ENCODE data around the gene NAPSA.

The NAPSA gene

GRCh38 chr19:50383852-50384684 lies 18.6 kb upstream of the NAPSA start, which contains the start of gene POLD1:
Gene POLD1, plus strand, starts transcription at chr19:50384347. Its CDS starts 14,505 bp downstream, at chr19:50398852.
- peak; percentile 99 for DNase-seq

- DNase-seq: no peak
These were observed 17.8 kb upstream of the NAPSA start for GRCh38 chr19:50383001-50383851.

GRCh38 chr19:50381881-50382729 lies 16.7 kb upstream of the NAPSA start:
- DNase-seq: no peak

- no peak for DNase-seq
These were observed 15.3 kb upstream of the NAPSA start for GRCh38 chr19:50380751-50381151.

- DNase-seq: no peak
These were observed 14.7 kb upstream of the NAPSA start for GRCh38 chr19:50380137-50380536.

DNA sequence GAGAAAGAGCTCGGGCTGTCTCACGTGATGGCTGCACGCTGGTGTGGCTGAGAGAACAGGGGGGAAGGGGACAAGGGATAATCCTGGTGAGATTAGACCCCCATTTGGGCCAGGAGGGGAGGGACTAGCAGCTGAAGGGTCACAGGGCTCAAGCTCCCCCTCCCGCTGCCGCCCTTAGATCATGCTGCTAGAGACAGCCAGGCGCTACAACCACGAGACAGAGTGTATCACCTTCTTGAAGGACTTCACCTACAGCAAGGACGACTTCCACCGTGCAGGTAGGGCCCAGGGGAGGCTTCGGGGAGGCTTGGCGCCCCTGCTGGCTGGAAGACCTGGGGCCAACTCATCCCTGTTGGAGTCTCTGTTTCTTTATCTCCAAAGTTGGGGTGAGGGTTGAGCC lies 14.2 kb upstream of the NAPSA start:
- no peak for DNase-seq

DNA sequence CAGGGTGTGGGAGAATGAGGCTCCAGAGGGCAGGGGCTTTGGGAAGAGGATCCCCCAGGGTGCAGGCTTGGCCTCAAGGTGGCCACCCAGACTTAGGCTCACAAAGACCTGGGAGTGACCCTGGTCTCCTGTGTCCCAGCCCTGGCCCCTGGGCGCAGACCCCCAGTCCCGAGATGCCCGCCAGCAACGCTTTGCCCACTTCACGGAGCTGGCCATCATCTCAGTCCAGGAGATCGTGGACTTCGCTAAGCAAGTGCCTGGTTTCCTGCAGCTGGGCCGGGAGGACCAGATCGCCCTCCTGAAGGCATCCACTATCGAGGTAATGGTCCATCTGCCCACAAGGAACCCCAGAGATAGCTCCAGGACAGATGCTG lies 13.4 kb upstream of the NAPSA start:
- DNase-seq: no peak

GRCh38 chr19:50378169-50378862 lies 12.9 kb upstream of the NAPSA start:
- DNase-seq: no peak

GRCh38 chr19:50377517-50377916 lies 12.1 kb upstream of the NAPSA start:
- DNase-seq: no peak

GRCh38 chr19:50377051-50377461 lies 11.6 kb upstream of the NAPSA start:
- no peak for DNase-seq

GRCh38 chr19:50376166-50377050 lies 11.0 kb upstream of the NAPSA start, which contains the start of gene NR1H2:
Gene NR1H2, plus strand, starts transcription at chr19:50376457. Its CDS starts 1,149 bp downstream, at chr19:50377606.
- peak; percentile 97 for DNase-seq

DNA sequence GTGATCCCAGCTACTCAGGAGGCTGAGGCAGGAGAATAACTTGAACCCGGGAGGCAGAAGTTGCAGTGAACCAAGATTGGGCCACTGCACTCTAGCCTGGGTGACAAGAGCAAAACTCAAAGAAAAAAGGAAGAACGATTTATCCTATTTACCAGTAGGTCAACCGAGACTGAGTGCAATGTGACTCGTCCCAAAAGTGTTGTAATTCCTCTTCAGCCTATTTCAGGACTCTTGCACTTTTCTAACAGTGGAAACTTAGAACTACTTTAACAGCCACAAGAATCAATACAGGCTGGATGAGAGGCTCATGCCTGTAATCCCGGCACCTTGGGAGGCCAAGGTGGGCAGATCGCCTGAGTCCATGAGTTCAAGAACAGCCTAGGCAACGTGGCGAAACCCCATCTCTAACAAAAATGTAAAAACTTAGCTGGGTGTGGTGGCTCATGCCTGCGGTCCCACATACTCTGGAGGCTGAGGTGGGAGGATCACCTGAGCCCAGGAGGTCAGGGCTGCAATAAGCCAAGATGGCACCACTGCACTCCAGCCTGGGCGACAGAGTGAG lies 6.6 kb upstream of the NAPSA start:
- no peak for DNase-seq

GRCh38 chr19:50368649-50369570 lies 3.5 kb upstream of the NAPSA start:
- peak; percentile 97 for DNase-seq

DNA sequence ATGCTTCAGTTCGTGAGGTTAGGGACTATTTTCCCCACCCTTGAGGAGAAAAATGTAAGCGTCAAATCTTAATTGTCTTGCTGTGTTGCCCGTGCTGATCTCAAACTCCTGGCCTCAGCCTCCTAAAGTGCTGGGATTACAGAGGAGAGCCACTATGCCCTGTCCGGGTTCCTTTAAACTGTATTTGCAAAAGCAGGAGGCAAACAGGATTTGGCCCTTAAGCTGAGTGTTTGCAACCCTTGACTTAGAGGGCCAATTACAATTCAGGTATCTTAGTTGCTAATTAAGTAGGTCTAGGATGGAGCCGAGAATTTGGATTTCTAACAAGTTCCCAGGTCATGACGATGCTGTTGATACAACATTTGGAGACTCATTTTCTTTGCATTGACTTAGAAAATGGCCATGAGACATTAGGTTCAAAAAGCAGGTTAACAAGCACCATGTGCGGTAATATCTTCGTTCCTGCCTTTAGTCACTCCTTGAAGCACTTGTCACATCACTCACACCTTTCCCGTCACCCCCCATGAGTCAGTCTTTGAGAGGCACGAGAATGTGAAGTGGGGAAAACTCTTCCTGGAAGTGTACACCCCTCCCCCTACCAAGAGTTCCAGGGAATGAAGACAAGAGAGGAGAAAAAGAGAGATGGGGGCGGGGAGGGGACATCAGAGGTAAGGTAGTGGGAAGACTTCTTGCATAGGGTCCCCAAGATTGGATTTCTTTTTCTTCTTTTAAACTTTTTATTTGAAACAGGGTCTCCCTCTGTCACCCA lies 2.6 kb downstream of the NAPSA start:
- no peak for DNase-seq

DNA sequence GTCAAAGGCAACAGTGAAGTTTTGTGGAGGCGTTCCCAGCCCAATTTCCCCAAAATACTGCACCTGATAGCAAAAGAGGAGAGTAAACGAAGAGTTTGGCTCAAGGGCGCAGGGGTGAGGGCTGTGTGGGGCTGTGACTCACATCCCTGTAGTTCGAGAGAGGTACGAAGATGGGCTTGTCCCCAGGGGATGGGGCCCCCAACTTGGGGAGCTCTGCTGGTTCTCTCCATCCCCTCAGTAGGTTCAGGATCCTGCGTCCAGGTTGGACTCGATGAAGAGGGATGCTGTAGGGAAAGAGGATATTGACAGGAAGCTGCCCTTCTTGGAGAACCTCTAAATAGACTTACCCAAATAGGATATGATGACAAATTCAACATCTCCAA lies 3.4 kb downstream of the NAPSA start:
- no peak for DNase-seq

DNA sequence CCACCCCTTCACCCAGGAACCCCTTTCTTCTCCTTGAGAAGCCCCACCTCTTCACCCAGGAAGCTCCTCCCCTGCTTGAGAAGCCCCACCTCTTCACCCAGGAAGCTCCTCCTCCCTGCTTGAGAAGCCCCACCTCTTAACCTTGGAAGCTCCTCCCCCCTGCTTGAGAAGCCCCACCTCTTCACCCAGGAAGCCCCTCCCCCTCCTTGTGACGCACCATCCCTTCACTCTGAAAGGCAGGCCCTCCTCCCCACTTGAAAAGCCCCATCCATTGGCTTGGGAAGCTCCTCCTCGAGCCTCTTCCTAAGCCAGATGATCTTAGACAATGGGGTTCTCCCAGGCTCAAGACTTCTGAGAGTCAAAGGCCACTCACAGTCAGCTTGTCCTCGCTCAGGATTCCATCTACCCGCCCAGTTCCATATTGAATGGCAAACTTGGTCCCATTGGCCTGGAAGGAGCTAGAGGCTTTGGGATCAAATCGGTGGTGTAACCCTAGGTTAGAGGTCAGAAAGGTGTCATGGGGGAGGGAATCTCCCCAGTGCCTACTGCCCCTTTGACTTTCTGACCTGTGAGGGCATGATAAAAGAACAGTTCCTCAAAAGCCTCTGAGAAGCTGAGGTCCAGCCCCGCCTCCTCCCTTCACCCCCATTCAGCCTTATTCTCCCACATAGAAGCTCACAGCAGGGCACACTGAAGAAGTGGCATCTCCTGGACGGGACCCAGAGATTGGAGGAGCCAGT lies 4.0 kb downstream of the NAPSA start:
- no peak for DNase-seq

- DNase-seq: no peak
These were observed 6.1 kb downstream of the NAPSA start for GRCh38 chr19:50359328-50359818.

Measured in retina (tissue), 1 donor.